ENCODE results near the gene MLN.

Gene MLN, protein sequence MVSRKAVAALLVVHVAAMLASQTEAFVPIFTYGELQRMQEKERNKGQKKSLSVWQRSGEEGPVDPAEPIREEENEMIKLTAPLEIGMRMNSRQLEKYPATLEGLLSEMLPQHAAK

DNA sequence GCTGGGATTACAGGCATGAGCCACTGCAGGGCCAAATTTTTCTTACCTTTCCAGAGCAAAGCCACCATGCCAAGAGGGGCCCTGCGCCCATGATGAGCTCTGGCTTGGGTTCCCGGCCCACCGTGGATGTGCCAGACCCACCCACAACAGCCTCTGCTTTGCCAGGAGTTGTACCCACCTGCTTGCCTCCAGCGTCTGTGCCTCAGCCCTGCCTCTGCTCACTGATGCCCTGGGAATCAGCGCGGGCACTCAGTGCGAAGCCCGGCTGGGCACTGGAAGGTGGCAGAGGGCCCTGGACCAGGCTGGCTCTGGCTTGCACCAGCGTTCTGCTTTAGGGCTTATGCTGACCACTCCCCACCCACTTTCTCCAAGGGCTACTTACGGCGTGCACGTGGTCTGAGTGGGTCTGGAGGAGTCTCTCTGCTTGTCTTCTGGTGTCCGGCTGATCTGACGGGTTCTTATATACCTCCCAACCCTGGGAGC lies at the start of gene MLN:
Gene MLN, minus strand, starts transcription at position 433 of the 483 bp plus-strand sequence. CDS start 2,840 bp downstream, outside the sequence.
- no peak for DNase-seq

DNA sequence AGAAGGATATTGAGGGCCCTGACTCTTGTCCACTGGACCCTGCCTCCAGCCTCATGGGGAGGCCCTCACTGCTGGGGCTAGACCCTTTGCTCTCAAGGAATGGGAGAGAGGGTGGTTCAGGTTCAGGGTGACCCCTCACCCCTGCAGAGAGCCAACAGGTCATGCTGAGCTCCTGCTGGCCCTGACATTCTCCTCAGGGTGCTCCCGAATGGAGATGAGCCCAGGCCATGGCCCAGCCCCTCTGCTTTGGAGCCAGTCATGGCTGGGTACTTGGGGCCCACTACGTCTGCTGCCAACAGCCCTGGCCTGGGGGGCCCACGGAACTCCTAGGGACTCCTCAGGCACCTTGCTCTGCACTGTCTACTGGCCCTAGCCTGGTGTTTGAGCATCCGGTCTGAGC lies 49.2 kb upstream of the MLN start:
- DNase-seq = no peak

DNA sequence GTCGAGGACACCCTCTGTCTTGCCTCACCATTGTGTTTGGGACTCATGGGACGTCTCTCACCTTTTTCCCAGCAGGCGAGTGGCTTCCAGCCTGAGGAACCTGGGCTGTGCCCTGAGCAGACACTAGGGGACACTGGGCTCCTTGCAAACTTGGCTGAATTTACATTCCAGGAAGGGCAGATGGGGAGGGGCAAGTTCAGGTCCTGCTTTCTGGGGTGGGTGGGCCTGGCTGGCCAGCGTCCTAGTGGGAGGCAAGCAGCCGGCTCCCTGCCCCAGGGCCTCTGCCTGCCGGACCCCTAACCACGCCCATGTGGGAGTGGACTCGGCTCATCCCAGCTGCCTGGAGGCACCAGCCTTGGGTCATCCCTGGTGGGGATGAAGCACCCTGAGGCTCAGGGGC lies 48.2 kb upstream of the MLN start:
- DNase-seq = peak; percentile 15

DNA sequence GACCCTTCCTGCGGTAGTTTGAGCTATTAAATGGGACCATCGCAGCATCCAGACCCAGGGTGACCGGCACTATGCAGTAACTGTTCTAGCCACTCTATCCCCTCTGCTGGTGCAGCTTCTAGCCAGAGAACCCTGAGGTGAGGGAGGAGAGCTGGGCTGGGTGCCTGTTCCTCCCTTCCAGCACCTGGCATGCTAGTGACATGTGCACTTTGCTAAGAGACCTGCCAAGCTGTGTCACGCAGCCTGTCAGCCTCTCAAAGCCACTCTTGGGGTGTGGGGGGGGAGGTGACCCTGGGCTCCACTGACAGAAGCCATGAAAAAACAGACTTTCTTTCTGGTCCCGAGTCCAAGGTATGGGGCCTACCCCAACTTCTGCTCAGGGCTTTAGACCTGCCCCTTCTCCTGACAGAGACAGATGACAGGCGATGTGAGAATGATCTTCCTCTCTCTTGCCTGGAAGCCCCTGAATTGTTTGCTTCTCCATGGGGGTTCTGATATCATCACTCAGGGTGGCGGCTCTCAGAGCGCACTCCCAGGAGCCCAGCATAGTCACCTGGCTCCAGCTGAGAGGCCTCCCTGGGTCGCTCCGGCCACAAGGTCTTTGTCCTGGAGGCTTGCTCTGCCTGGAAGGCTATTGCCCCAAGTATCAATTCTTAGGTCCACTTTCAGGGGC lies 47.2 kb upstream of the MLN start:
- no peak for DNase-seq

DNA sequence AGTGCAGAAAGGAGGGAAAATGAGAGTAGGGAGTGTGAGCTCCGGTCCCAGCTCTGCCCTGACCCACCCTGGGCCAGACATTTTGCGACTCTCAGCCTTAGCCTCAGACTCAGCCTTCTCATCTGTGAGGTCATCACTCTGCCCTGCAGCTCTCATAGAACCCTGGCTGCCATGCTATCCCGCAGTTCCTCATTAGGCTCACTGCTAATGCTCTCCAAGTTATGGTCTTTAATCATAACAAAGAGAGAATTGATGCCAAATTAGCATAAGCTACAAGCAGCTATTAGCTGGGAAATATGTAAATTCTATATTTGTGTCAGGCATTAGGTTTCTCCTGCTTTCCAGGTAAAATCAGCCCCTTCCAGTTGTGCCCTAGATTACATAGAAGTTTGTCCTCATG lies 46.5 kb upstream of the MLN start:
- DNase-seq = no peak

DNA sequence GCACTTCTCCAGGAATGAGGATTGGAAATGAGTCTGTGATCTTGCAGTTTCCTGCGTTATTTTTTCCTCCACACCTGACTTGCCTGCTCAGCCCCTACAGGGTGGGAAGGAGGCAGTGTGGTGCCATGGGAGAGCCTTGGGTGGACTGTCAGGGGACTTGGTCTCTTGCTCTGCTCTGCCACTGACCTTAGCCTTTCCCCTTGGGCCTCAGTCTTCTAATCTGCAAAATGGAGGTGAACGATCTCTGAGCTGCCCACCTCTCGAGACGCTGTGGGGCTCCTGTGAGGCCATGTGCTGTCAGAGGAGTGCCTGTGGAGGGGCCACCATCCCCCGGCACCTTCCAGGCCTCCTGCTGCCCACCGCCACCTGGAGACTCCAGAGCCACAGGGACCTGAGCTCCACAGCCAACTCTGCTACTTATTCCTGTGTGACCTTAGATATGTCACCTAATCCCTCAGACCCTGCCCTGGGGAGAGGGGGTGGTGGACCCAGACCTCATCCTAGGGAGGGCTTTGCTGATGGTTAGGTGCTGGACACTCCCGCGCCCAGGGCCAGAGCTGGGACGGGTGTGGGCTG lies 45.8 kb upstream of the MLN start:
- DNase-seq = no peak

DNA sequence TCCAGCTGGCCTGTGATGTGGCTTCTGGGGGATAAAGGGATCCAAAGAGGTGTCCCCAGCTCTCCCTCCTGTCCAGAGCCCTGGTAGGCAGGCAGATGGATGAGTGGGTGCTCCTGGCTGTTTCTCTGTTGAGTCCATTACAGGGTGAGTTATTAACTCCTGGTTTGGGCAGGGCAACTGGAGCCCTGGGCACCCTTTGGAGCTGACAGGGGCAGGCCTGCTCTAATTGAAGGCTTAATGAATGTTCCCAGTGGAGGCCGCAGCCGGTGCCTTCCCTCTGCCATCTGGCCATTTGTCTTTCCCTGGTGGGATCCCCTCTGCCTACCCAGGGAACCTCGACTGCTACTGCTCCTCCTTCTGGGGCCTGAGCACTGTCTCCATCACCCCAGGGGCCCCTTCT lies 44.7 kb upstream of the MLN start:
- DNase-seq = no peak

DNA sequence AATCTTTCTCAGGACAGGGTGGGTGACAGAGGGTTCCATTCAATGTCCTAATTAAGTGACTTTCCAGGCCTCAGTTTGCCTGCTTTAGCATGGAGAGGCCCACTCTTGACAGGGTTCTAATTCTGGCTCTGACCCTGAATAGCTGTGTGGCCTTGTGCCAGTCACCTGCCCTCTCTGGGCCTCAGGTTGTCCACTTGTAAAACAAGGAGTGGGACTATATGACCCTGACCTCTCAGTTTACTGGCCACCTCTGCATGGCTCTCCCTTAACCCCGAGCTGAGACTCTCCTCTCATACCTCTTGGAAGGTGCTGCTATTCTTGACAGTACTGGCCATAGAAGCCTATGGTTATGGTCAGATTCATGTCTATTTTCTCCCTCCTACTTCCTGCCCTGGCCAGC lies 44.1 kb upstream of the MLN start:
- no peak for DNase-seq

DNA sequence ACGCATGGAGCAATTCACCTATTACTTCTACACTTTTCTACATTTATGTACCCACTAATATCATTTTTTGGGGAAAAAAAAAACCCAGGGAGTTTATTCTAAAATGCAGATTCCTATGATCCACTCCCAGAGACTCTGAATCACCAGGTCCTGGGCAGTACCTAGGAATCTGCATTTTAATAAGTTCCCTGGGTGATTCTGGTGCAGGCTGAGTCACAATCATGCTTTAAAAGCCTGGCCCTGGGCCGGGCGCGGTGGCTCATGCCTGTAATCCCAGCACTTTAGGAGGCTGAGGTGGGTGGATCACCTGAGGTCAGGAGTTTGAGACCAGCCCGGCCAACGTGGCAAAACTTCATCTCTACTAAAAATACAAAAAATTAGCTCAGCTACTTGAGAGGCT lies 43.3 kb upstream of the MLN start:
- no peak for DNase-seq

DNA sequence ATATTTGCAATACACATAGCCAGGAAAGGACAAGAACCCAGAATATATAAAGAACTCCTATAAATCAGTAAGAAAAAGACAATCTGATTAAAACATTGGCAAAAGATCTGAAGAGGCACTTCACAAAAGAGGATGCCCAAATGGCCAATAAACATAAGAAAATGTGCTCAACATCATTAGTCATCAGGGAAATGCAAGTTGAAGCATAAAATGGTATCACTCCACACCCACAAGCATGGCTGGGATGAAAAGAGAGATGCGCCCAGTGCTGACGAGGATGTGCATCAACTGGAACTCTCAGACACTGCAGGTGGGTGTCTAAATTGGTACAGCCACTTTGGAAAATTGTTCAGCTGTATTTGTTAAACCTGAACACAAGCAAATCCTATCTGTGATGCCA lies 42.4 kb upstream of the MLN start:
- no peak for DNase-seq

DNA sequence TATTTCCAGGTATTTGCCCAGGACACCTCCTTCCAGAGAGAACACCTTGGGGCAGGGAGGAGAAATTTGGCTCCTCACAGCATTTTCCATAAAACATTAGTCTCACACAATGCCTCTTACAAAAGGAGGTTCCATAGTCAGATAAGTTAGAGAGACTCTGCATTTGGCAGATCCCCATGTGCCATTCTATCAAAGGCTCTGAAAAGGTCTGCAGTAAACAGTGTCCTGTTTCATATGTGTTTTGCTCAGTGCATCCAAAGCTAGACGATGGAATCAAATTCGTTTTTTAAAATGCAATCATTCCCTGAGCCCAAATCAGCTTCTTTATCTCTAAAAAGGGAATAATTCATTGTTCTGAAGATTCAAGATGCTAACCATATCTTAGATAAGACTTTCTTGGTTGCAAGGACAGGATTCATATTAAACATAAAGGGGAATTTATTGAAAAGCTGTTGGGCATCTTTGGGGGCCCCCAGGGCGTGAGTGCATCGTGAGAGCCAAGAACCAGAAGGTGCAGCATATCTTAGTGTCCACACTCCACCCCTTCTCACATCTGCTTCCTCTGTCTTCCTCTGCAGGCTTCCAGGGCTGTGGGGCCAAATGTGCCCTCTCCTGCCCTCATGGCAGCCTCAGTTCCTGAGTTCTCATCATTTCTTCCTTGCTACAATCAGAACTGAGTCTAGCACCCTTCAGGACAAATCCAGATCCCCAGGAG lies 41.4 kb upstream of the MLN start:
- DNase-seq = no peak

DNA sequence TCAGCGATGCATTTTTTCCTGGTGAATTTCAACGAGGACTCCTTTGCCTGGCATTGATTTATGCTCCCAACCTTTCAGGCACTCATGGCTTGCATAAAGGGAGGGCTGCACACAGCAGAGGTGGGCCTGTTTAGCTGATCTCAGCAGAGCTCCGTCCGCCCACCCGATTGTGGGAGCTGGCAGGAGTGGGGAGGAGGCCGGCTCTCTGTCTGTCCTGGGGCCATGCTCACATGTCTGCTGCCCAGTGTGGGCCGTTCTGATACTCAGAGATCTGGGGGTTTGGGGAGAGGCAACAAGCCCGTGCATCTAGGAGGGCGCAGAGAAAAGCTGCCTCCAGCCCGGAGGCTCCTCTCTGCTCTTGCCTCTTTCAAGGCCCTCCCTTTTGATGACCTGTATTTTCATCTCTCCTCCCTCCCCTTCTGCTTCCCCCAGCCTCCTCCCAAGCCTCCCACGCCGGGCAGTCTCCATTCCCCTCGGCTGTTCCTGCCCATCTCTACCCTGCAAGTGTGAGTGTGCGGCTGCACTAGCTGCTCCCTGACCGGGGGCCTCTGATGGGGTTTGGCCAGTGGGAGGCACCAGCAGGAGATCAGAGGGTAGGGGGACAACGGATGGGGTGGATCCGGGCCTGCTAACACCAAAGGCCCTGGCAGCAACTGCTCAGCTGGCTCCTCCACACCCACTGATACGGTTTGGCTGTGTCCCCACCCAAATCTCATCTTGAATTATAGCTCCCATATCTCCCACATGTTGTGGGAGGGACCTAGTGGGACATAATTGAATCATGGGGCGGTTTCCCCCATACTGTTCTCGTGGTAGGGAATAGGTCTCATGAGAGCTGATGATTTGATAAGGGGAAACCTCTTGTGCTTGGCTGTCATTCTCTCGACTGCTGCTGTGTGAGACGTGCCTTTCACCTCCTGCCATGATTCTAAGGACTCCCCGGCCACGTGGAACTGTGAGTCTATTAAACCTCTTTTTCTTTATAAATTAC lies 39.6 kb upstream of the MLN start:
- no peak for DNase-seq

DNA sequence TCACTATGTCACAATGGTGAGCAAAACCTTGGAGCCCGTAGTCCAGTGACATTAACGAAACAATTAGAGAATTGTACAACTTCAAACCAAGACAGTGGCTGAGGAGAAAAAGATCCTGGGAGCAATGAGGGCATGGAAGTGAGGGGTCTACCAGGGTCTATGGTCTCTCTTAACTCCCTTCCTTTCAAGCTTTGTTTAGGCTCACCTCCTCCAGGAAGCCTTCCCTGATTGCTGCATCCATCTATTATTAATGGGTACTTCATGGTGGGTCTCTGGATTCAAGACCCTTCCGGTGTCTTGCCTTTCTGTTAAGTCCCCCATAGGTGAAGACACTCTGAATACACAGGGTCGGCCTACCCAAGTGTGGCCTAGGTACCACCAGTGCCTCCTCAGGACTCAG lies 38.1 kb upstream of the MLN start:
- no peak for DNase-seq

DNA sequence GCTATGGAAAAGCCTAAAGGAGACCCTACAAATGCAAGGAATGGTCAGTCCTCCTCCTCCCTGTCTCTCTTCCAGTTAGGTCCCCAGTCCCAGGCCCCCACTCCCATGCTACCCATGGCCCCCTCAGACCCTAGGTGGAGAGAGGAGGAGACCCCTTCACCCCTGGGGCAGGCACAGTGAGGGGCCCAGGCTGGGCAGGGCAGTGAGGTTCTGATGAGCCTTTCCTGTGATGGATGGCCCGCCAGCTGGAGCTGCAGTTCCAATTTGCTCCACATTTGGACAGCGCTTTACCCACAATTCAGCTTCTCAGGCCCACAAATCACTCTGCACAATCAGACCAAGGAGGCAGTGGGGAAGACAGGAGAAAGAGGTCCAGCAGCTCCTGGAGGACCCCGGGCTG lies 37.3 kb upstream of the MLN start:
- no peak for DNase-seq

DNA sequence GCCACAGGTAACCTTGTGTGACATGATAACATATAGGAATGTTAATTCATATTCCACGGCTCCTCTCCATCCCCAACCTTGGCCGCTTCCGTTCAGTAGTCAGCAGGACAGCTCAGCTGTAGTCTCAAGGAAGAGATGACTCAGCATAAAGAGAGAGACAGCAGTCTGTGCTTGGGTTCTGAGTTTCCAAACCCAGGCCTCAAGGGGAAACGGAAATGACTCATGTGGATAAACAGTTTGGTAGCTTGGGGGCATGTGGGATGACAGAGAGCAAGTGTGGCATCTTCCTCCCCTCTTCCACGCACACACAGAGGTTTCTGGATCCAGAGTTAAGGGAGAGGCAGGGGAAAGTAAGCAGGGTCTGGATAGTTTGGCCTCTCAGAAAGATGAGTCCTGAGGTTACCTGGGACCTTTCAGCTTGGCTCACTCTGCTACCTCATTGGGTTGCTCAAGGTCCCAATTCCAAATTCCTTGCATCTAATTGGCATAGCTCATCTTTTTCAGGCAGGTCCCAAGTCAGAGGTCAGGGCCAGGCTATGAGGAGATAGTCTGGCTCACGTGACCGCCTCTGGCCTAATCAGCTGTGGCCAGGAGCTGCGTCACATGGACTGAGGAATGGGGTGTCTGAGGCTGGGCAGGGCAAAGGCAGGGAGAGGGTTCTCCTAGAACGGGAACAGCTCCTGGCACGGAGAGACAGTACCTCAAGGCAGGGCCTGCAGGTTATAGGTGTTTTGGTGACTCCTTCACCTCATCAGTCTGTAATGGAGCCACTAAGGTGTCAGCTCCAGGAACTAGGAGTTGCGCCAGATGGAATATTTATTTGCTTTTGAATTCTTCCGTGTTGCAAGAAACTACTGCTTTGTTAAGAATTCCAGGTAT lies 36.5 kb upstream of the MLN start:
- DNase-seq = peak; percentile 94

DNA sequence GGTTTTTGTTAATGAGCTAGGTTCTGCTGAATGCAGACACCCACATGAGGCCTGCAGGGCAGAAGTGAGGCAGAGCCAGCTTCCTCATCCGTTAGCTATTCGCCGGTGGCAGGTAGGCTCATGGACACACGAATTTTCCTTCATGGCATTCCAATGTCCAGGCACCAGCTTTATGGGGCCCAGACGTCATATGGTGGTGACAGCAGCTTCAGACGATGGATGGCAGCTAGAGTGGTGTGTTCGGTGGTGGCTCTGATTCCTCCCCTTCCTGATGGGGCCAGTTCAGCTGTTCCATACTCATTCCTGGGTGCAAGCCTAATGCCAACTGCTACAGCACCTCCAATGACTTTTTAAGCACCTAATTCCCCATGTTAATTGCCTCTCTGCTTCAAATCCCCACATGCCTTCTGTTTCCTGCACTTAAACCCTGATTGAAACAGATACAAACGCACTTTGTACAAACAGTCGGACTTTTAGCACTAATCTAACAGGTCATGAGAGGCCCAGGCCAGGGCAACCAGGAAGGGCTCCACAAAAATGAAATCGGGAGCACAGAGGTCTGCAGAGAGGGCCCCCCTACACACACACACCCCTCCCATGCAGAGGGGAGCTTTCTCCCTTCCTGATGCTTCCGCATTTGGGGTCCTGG lies 35.7 kb upstream of the MLN start:
- DNase-seq = no peak

DNA sequence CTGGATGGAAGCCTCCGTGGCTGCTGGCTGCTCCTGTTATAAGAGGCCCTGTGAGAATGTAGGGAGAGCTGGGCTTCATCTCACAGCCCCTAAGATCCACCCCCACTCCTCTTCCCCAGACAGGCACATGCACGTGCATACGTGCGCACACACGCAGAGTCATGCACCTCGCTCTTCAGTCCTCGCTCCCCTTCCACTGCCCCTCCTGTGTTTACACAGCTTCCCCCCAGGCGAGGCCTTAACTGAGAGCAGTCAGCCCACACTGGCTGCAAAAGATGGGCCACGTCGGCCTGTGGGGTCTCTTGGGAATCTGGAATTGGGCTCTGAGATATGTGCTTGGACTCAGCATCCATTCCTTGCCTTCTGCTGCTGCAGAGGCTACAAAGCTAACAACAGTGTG lies 35.2 kb upstream of the MLN start:
- DNase-seq = no peak

DNA sequence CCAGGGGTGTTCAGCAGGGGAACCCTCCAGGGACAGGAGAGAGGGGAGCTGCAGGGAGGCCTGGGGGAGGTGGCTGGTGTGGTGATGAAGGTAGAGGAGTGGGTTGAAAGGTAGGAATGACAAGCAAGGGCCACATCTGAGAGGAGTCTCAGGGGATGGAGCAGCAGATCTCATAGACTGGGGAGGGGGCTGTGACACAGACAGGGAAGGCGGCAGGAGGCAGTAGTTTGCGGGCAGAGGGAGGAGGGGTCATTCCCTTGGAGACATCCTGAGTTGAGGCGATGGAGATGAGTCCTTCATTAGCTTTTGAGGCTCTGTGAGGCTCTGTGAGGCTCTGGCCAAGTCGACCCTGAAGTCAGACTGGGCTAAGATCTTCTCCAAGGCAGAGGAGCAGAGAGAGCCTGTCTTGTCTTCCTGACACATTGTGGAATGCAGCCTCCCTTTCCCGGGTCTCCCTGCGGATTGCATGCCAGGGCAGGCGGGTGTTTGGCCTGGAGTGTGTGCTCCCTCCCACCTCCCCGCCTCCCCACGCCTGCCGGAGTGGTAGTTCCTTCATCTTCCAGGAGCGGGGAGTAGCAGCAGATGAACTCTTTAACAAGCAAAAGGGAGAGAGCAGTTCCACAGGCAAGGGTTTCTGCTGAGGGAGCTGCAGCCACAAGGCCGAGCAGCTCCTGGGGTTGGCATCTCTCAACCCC lies 34.3 kb upstream of the MLN start:
- no peak for DNase-seq

DNA sequence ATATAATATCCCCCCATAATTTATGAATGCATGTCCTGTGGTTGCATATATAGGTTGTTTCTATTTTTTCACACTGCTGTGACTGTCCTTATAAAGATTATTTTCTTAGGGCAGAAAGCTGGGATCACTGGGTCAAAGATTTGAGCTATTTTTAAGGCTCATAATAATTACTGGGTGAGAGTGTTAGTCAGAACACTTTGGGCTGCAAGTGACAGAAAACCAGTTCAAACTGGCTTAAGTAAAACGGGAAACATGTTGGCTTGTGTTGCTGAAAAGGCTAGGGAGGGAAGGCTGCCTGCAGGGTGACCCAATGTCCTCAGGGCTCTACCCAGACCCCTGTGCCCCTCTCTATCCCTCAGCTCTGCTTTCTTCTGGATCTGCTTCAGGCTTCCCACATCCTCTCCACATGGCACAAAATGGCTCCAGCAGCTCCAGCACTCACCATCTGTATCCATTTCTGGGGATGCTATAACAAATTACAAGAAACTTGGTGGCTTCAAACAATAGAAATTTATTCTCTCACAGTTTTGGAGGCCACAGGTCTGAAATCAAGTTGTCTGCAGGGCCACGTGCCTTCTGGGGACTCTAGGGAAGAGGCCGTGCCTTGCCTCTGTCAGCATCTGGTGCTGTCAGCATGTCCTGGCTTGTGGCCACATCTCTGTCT lies 33.1 kb upstream of the MLN start:
- DNase-seq = no peak
